Stromal cell of bone marrow (primary cell): ENCODE measurements around the gene PCGF3.
"Not testable (repeated sequence)": the region's sequence is repeated elsewhere in the genome, so short reads cannot be mapped to it uniquely, and the experiment has no call there.

Experiments
- DNase-seq: peaks from one replicate; pipeline ENCODE4 v3.0.0-alpha.2; 2012; ENCODE audit warnings: low read depth

Gene PCGF3

GRCh38 chr4:668219-668618, 37.4 kb upstream of the PCGF3 start:
- not testable (repeated sequence) for DNase-seq

- DNase-seq = not testable (repeated sequence)
Measured at GRCh38 chr4:669806-670559, 35.6 kb upstream of the PCGF3 start.

- DNase-seq = no peak
Measured at GRCh38 chr4:671769-672168, 33.9 kb upstream of the PCGF3 start.

DNA sequence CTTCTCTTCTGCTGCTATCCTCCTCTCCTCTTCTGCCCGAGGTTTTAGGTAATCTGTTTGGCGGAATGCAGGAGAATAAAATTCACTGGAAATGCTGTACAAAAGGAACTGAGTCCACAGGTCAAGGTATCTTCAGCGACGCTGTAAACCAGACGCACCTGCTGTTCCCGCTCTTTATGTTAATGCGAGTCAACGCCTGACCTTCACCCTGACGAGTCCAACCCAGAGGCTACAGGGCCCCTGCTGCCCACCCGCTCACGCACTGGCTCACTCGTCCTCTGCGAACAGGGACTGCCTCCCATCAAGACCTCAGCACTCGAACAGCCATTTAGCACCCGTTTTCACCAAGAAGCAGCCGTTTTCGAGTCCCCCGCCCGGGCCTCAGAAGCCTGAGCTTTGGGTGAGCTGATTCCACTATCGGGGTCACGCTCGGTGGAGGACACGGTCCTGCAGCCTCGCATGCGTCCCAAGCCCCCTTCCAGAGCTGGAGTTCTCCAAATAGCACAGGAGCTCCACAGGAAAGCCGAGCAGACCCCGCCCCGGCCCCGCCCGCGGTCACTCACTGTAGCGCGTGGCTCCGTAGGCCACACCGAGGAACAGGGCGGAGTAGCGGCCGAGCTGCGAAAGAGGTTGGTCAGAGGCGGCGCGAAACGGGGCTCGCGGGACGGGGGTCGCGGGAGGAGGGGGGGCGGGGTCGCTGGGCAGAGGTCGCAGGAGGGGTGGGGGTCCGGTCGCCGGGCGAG, 32.1 kb upstream of the PCGF3 start:
- DNase-seq = no peak

DNA sequence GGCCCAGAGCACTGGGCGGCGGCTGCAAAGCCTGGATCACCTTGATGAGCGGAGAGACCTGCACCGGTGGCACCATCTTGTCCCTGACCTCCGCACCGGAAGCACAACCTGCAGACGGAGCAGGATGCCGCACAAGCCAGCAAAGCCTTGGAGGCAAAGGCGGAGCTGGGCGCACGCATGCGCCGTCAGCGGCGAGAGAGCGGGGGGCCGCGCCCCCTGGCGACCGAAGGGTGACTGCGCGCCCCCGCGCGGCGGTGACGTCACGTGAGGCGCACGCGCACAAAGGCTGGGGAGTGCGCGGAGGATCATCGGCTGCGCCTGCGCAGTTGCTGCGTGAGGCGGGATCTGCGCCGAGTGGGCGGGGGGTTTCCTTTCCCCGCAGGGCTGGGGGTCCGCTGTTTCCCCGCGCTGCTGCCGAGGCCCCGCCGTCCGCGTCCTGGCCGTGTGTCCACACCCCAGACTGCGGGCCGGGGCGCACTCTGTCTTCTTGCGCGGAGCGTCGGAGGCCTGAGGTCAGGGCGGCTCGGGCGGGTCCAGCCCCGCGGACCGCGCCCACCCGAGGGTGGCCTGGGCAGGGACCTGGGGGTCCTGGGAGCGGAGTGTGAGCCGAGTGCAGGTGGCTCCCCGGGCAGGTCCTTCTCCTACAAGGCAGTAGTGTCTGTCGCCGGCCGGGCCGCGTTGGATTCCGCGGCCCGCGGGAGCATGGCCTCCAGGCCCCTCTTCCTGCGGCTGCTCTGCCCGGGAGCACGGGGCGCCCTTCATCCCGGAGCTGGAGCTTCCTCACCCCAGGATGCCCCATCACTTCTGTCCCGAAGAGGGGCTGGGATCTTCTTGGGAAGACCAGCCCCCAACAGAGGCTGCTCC, 31.2 kb upstream of the PCGF3 start, which contains the start of the genes ATP5ME and MYL5:
ATP5ME (minus strand) TSS at position 105 of the 864 bp plus-strand sequence; CDS start at position 76, 29 bp downstream.
MYL5 (plus strand) TSS at position 371 of the 864 bp plus-strand sequence. CDS start 3,485 bp downstream, outside the sequence.
- peak; percentile 87 for DNase-seq

DNA sequence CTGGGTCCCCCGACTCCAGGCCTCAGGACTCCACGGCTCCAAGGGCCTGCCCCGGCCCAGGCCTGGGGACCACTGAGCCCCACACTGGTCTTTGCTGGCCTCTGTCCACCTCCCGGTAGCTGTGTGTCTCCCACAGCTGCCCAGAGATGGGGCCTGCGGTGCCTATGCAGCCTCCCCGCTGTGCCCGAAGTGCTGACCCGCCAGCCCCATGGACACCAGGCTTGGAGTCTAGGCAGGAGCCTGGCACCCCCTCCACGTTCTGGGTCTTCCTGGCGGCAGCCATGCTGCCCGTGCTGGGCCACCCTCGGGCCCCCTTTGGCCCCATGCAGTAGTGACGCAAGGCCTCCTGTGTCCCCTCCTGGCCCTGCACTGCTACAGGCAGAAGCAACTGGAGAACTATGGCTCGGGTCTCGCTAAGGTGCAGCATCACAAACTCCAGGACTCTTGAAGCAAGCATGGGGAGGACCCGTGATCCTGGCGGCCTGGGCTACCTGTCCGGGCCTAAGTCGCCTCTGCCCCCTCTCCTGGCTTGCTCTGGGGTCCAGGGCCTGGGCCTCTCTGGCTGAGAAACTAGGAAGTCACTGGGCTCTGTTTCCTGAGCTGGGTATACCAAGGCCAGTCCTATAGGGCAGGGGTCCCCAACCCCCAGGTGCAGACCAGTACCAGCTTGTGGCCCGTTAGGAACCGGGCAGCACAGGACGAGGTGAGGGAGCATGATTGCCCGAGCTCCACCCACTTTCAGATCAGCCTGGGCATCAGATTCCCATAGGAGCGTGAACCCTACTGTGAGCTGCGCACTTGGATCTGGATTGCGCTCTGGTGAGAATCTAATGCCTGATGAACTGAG, 30.4 kb upstream of the PCGF3 start:
- DNase-seq = no peak

GRCh38 chr4:675980-676870, 29.4 kb upstream of the PCGF3 start:
- DNase-seq = no peak

DNA sequence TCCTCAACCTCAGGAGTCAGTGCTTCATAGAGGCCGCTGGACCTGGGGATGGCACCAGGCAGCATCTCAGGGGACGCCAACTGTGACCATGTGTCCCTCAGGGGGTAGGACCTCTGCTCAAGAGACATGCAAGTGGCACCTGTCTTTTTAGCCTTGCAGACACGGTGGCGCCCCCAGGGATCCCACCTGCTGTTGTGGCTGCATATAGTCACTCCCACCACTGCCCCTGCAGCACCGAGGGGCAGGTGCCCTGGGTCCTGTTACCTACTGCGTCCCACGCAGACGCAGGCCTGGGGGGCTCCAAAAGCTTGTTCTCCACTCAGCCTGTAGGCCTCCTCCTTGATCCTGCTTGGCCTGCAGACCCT, 28.8 kb upstream of the PCGF3 start:
- no peak for DNase-seq

GRCh38 chr4:677431-678293, 28.0 kb upstream of the PCGF3 start:
- DNase-seq = no peak

- no peak for DNase-seq
Measured at GRCh38 chr4:678331-679103, 27.1 kb upstream of the PCGF3 start.

DNA sequence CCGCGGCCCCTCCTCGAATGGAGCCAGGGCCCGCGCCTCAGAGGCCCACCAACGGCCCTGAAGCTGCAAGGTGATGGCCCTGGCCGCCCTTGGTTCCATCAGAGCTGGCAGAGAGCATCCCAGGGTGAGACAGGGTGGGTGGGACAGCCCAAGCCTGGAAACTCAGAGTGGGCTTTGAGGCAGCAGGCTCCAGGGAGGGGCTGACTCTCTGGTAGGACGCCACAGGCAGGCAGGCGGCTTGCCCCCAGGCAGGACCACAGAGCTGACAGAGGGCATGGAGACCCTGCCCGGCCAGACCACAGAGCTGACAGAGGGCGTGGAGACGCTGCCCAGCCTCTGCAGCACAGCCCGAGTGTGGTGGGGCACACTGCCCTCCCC, 26.5 kb upstream of the PCGF3 start:
- DNase-seq = no peak

GRCh38 chr4:679629-680028, 26.0 kb upstream of the PCGF3 start:
- DNase-seq = no peak

GRCh38 chr4:680091-680490, 25.5 kb upstream of the PCGF3 start:
- no peak for DNase-seq

- no peak for DNase-seq
Measured at GRCh38 chr4:680551-680927, 25.1 kb upstream of the PCGF3 start.

- no peak for DNase-seq
Measured at GRCh38 chr4:680928-681645, 24.5 kb upstream of the PCGF3 start.

DNA sequence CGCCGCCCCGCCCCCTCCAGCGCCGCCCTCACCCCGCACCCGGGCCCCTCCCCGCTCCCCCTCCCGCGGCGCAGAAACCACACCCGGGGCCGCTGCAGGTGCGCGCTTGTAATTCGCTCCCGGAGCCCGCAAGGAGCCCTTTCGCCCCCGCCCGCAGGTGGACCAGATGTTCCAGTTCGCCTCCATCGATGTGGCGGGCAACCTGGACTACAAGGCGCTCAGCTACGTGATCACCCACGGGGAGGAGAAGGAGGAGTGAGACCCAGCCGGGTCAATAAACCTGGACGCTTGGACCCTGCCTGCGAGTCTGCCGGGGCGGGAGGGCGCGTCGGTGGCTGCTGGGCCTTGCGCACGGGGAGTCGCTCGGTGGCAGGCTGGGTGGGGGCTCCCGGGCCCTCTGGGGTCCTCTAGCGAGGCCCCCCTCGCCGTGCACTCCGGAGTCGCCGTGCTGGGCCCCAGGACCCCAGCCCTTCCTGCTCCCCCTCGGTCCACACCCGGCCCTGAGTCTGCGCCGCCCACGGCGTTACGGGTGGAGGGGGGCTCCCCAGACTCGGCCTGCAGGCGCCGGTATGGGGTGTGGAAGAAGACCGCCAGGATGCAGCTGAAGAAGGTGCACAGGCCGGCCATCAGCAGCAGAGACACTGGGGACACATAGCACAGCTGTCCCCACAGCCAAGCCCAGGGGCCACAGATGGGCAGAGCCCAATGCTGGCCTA, 23.7 kb upstream of the PCGF3 start:
- no peak for DNase-seq

- no peak for DNase-seq
Measured at GRCh38 chr4:682490-683172, 23.0 kb upstream of the PCGF3 start.
